B cell (primary cell): ENCODE data around the gene SLC25A34. TPM values are rescaled to one million over a fixed set of nuclear protein-coding genes. Genes with fewer than 3 reads are reported as not detected.

Source experiments
- ATAC-seq: fragments of 200-7000 bp; cut with Tn5 transposase; one replicate; pipeline ENCODE4 v1.10.0; 2021; ENCODE audit warnings: low read depth, mild to moderate bottlenecking, moderate number of reproducible peaks, moderate library complexity
- CTCF ChIA-PET: fragments of 350-600 bp; sonication (Branson Sonifier 250); formaldehyde crosslinking; loops from one replicate; lab custom pipeline; 2021; ENCODE audit warnings: antibody characterized with exemption, inconsistent platforms; lab: Charles Lee
- POLR2A ChIA-PET: fragments of 350-600 bp; sonication (Branson Sonifier 250); formaldehyde crosslinking; loops from one replicate; lab custom pipeline; 2021; ENCODE audit warnings: antibody characterized with exemption; lab: Charles Lee
- DNase-seq: peaks from one replicate; pipeline ENCODE4 v3.0.0; 2013
- H2AFZ ChIP-seq: 2 replicates; pipeline ENCODE4 v1.6.1; 2012; ENCODE audit warnings: mild to moderate bottlenecking, low read depth, low read length; ENCODE audit not compliant: insufficient read depth, poor library complexity, severe bottlenecking
- H3K27ac ChIP-seq, 2 donors: 1 replicate in 1 of 2; 2 replicates in 1 of 2; pipeline ENCODE4 v1.5.1; 2012 to 2013; ENCODE audit warnings: low read length in 2 of 2, mild to moderate bottlenecking in 2 of 2, moderate library complexity in 1 of 2
- H3K27me3 ChIP-seq, 4 experiments: fragments of 200-600 bp in 1 of 4; sonication (generic) in 1 of 4; replicated peaks in 1 of 4; 1 replicate in 2 of 4; 2 replicates in 2 of 4; pipeline versions ENCODE4 v1.6.1 to v1.7.0; 2013 to 2016; ENCODE audit warnings: low read length in 3 of 4, mild to moderate bottlenecking in 2 of 4, mixed read lengths in 1 of 4, moderate library complexity in 1 of 4; ENCODE audit not compliant: insufficient read depth in 4 of 4, control insufficient read depth in 3 of 4; ENCODE audit errors: control extremely low read depth in 1 of 4
- H3K36me3 ChIP-seq, 2 experiments: replicated peaks in 1 of 2; 1 replicate in 1 of 2; 2 replicates in 1 of 2; pipeline versions ENCODE4 v1.6.1 to v1.7.1; 2013; ENCODE audit warnings: low read length in 1 of 2; ENCODE audit not compliant: insufficient read depth in 2 of 2, control insufficient read depth in 1 of 2; ENCODE audit errors: control extremely low read depth in 1 of 2, extremely low read depth in 1 of 2
- H3K4me1 ChIP-seq, 2 donors: fragments of 200-600 bp in 1 of 2; sonication (generic) in 1 of 2; 1 replicate in 1 of 2; 2 replicates in 1 of 2; pipeline versions ENCODE4 v1.5.1 to v1.6.1; 2013 to 2017; ENCODE audit warnings: low read length in 2 of 2; ENCODE audit not compliant: control insufficient read depth in 2 of 2, insufficient read depth in 2 of 2
- H3K4me2 ChIP-seq: replicated peaks from 2 replicates; pipeline ENCODE3; 2012; ENCODE audit warnings: mild to moderate bottlenecking, low read depth, low read length; ENCODE audit not compliant: poor library complexity, severe bottlenecking
- H3K4me3 ChIP-seq, 5 experiments: fragments of 200-600 bp in 1 of 5; sonication (generic) in 1 of 5; 1 replicate in 3 of 5; 2 replicates in 2 of 5; pipeline versions ENCODE4 v1.5.1 to v1.7.0; 2011 to 2016; ENCODE audit warnings: low read length in 4 of 5, mild to moderate bottlenecking in 4 of 5, low read depth in 2 of 5, control low read depth in 1 of 5, moderate library complexity in 1 of 5; ENCODE audit not compliant: insufficient read depth in 1 of 5; ENCODE audit errors: control extremely low read depth in 1 of 5, extremely low read depth in 1 of 5
- H3K79me2 ChIP-seq: fragments of 200-600 bp; sonication (generic); one replicate; pipeline ENCODE4 v1.6.0; 2016; ENCODE audit warnings: low read length; ENCODE audit not compliant: control insufficient read depth, insufficient read depth
- H3K9ac ChIP-seq: fragments of 200-600 bp; sonication (generic); 2 replicates; pipeline ENCODE4 v1.6.1; 2017; ENCODE audit warnings: mild to moderate bottlenecking, low read length, moderate library complexity
- H3K9me3 ChIP-seq, 3 donors: one replicate each; pipeline versions ENCODE4 v1.6.1 to v1.7.1; 2013; ENCODE audit warnings: low read length in 2 of 3; ENCODE audit not compliant: control insufficient read depth in 2 of 3, insufficient read depth in 1 of 3; ENCODE audit errors: control extremely low read depth in 1 of 3
- H4K20me1 ChIP-seq: 2 replicates; pipeline ENCODE4 v1.6.0; 2012; ENCODE audit warnings: mild to moderate bottlenecking, low read length; ENCODE audit not compliant: insufficient read depth, control insufficient read depth, poor library complexity, severe bottlenecking
- H3K27ac Mint-ChIP-seq: one replicate; pipeline ENCODE4 v1.8.0; 2021; ENCODE audit warnings: mixed read lengths
- H3K27me3 Mint-ChIP-seq: one replicate; pipeline ENCODE4 v1.8.0; 2021; ENCODE audit warnings: mixed read lengths
- H3K4me1 Mint-ChIP-seq: one replicate; pipeline ENCODE4 v1.8.0; 2021; ENCODE audit warnings: mixed read lengths
- H3K4me3 Mint-ChIP-seq: one replicate; pipeline ENCODE4 v1.8.0; 2021; ENCODE audit warnings: mixed read lengths
- H3K9me3 Mint-ChIP-seq: one replicate; pipeline ENCODE4 v1.8.0; 2022; ENCODE audit warnings: mixed read lengths; ENCODE audit not compliant: insufficient read depth
- EZH2 ChIP-seq: IDR thresholded peaks from 2 replicates; pipeline ENCODE4 v1.6.1; 2012; ENCODE audit warnings: borderline replicate concordance, low read depth, mild to moderate bottlenecking, moderate library complexity, low read length; ENCODE audit not compliant: insufficient read depth, poor library complexity, severe bottlenecking
- WGBS: methylation state at CpG from one replicate; pipeline ENCODE4 v1.1.5; 2013; ENCODE audit warnings: missing lambda C conversion rate; ENCODE audit not compliant: insufficient coverage; 5-methylcytosine and 5-hydroxymethylcytosine counted together
- intact Hi-C: fragments of 100-400 bp; cut with micrococcal nuclease; formaldehyde crosslinking; loops from one replicate; pipeline ENCODE4 v1.10.0; 2022
- polyA plus RNA-seq: library from polyadenylated mRNA; depleted of rRNA; stranded (reverse); fragments of >200 nt; gene quantifications from 2 replicates; pipeline ENCODE4 v1.2.3, GENCODE V29; 2012
- total RNA-seq, 2 donors: library from RNA; stranded (reverse); fragments of 120-200 nt in 1 of 2; gene quantifications; 1 replicate in 1 of 2; 2 replicates in 1 of 2; pipeline versions ENCODE4 v1.2.3 to v1.2.4, GENCODE V29; 2013 to 2022
- TF ChIP-seq, protein P1 (sequence below): fragments of 200-600 bp; IDR thresholded peaks from one replicate; pipeline ENCODE4 v1.8.0; 2022; ENCODE audit warnings: antibody characterized with exemption, mild to moderate bottlenecking

Gene SLC25A34
- total and polyA plus RNA-seq, 2 donors (not counting 1 experiment from before 2014, with no cell fraction given): 4.6 to 5.4 TPM

DNA sequence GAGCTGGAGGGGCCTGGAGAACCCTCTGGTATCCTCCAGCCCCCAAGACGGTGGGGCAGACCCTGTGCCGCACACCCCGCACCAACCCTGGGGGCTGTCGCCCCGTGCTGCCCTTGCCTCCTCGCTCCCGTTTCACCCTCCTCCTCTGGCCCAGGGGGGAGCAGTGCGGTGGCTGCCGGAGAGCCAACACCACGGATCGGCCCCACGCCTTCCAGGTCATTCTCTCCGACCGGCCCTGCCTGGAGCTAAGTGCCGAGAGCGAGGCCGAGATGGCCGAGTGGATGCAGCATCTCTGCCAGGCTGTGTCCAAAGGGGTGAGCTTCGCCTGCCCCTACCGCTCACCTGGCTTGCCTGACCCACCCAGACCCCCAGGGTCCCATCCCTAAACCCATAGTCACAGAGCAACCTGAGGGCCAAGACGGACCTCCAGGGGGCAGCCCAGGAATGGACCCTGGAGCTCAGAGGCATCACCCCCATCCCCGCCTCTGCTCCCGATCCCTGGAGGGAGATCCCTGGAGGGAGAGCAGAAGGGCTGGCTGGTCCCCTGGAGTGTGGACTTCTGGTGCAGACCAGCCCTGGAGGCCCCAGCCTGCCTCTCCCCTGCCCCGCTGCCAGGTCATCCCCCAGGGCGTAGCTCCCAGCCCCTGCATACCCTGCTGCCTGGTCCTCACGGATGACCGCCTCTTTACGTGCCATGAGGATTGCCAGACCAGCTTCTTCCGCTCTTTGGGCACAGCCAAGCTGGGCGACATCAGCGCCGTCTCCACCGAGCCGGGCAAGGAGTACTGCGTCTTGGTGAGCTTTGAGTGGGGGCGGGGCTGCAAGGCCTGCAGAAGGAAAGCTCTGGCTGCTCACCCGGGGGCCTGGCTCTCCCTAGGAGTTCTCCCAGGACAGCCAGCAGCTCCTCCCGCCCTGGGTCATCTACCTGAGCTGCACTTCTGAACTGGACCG, 4.0 kb upstream of the SLC25A34 start:
- POLR2A ChIA-PET: no interaction called here

More for the DNA sequence above, 4.0 kb upstream of the SLC25A34 start:
- H3K9me3 Mint-ChIP-seq: no peaks in the 10 kb centered on the region
- Histone ChIP-seq H3K27me3 (no peaks in the 10 kb centered on the region), H4K20me1 (no peaks in the 10 kb centered on the region), H3K36me3 (peaks cover 0 to 71% of the 10 kb centered on the region in 2 experiments), H3K4me2 (no peak overlapping the region), H3K4me1 (peaks cover 0 to 3% of the 10 kb centered on the region in 2 donors), H3K9me3 (no peaks in the 10 kb centered on the region), H3K79me2 (no peaks in the 10 kb centered on the region), H3K4me3 (no peak overlapping the region), H2AFZ (no peak overlapping the region), H3K9ac (no peak overlapping the region), H3K27ac (no peak overlapping the region)
- H3K27me3 Mint-ChIP-seq: no peaks in the 10 kb centered on the region
- intact Hi-C loops: no loop called here
- no peaks in the 10 kb centered on the region for H3K4me1 Mint-ChIP-seq
- H3K4me3 Mint-ChIP-seq: no peak overlapping the region
- no peak for TF ChIP-seq EZH2
- TF ChIP-seq, protein P1, sequence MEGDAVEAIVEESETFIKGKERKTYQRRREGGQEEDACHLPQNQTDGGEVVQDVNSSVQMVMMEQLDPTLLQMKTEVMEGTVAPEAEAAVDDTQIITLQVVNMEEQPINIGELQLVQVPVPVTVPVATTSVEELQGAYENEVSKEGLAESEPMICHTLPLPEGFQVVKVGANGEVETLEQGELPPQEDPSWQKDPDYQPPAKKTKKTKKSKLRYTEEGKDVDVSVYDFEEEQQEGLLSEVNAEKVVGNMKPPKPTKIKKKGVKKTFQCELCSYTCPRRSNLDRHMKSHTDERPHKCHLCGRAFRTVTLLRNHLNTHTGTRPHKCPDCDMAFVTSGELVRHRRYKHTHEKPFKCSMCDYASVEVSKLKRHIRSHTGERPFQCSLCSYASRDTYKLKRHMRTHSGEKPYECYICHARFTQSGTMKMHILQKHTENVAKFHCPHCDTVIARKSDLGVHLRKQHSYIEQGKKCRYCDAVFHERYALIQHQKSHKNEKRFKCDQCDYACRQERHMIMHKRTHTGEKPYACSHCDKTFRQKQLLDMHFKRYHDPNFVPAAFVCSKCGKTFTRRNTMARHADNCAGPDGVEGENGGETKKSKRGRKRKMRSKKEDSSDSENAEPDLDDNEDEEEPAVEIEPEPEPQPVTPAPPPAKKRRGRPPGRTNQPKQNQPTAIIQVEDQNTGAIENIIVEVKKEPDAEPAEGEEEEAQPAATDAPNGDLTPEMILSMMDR: no peak
- ATAC-seq: no peak
- H3K27ac Mint-ChIP-seq: no peak overlapping the region
- 99% methylated on average over 34 of the region's 39 CpGs for WGBS
- DNase-seq: no peak
- CTCF ChIA-PET: interaction anchor here (1.1 to 1.5 kb wide), 2 partner anchors 9 to 10 kb away, joined by 3 to 4 read pairs; no protein-coding TSS in a partner anchor
